ENCODE measurements around the gene DOCK1.

DNA sequence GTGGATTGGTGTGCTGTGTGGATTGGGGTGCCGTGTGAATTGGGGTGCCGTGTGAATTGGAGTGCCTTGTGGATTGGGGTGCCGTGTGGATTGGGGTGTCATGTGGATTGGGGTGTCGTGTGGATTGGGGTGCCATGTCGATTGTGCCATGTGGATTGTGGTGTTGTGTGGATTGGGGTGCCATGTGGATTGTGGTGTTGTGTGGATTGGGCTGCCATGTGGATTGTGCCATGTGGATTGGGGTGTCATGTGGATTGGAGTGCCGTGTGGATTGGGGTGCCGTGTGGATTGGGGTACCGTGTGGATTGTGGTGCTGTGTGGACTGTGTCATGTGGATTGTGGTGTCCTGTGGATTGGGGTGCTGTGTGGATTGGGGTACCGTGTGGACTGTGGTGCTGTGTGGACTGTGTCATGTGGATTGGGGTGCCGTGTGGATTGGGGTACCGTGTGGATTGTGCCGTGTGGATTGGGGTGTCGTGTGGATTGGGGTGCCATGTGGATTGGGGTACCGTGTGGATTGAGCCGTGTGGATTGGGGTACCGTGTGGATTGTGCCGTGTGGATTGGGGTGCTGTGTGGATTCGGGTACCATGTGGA lies 523.3 kb downstream of the DOCK1 start:
- TF ChIP-seq, protein P1, sequence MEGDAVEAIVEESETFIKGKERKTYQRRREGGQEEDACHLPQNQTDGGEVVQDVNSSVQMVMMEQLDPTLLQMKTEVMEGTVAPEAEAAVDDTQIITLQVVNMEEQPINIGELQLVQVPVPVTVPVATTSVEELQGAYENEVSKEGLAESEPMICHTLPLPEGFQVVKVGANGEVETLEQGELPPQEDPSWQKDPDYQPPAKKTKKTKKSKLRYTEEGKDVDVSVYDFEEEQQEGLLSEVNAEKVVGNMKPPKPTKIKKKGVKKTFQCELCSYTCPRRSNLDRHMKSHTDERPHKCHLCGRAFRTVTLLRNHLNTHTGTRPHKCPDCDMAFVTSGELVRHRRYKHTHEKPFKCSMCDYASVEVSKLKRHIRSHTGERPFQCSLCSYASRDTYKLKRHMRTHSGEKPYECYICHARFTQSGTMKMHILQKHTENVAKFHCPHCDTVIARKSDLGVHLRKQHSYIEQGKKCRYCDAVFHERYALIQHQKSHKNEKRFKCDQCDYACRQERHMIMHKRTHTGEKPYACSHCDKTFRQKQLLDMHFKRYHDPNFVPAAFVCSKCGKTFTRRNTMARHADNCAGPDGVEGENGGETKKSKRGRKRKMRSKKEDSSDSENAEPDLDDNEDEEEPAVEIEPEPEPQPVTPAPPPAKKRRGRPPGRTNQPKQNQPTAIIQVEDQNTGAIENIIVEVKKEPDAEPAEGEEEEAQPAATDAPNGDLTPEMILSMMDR (conservative IDR thresholded peaks at IDR 0.05 in 1 of 2, IDR thresholded peaks at IDR 0.05 in 1 of 2; ENCODE audit: low read depth in 1 of 2, low read length in 2 of 2): no peak
- TF ChIP-seq EZH2 (IDR thresholded peaks at IDR 0.05; ENCODE audit: low read length, missing control alignments): no peak

Data from fibroblast of lung (primary cell).